SK-N-SH (cell line): ENCODE data around the gene KRT71.

Experiments used
- EP300 ChIP-seq, 2 experiments: IDR thresholded peaks; 2 replicates each; pipeline versions ENCODE4 v1.4.0 to v1.6.1; 2012; ENCODE audit warnings: borderline replicate concordance in 1 of 2, low read depth in 1 of 2, low read length in 1 of 2
- MEF2A ChIP-seq: IDR thresholded peaks from 2 replicates; pipeline ENCODE4 v1.4.0; 2012; ENCODE audit warnings: low read depth, borderline replicate concordance
- RAD21 ChIP-seq: IDR thresholded peaks from 2 replicates; pipeline ENCODE4 v1.6.1; 2012; ENCODE audit warnings: mild to moderate bottlenecking, low read length
- SMC3 ChIP-seq: IDR thresholded peaks from 2 replicates; pipeline ENCODE4 v1.6.1; 2012; ENCODE audit warnings: low read depth, low read length, improper control_type of control experiment

DNA sequence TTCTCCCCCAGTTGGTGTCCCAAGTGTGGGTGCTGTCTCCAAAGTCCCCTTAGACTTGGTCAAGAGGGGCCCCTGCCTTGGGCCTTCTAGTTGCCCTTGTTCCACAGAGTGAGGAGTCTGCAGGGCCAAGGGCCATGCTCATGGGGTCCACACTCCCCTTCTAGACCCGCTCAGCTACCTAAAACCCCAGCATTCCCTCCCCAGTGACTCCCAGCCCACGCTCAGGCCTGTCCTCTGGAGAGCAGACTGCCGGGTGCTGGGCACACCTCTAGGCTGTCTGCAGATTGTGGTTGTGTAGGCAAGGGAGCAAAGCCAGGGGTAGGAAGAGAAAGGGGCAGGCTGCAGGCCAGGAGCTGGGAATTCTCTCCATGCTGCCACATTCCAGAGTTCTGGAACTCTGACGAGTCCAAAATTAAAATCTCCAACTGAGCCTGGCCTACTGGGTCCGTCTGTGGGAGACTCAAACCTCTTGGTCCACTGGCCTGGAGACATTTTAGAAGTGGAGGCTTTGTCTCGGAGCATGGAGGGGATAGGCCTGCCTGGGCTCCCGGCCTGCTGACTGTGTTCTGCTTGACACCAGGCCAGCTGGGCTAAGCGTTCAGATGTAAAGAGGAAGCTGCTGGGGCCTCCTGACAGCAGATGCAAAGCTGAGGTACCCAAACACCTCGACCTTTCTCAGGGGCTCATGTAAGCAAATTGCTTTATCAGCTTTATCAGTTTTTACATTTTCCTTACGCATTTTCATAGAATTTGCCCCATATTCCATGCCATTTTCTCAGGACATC is 19.1 kb downstream of the KRT71 start:
- TF ChIP-seq MEF2A (no peak), SMC3 (no peak), EP300 (IDR thresholded peaks at IDR 0.05; ENCODE audit: borderline replicate concordance in 1 of 2, low read depth in 1 of 2, low read length in 1 of 2) (no peak), RAD21 (no peak)
